ENCODE data around the gene MTCH1. TPM values are rescaled to one million over a fixed set of nuclear protein-coding genes. Genes with fewer than 3 reads are reported as not detected.

The MTCH1 gene
- total RNA-seq, 1 experiment from 2014 or later, result 84.4 TPM

- no peak overlapping the region for H3K4me2 ChIP-seq (ENCODE audit: low read depth, low read length, poor library complexity, severe bottlenecking)
- H4K20me1 ChIP-seq (ENCODE audit: insufficient read depth, low read depth, low read length), result peaks cover 53% of the 10 kb centered on the region
- H3K9ac ChIP-seq (ENCODE audit: low read length), result no peak overlapping the region
- H3K4me3 ChIP-seq (ENCODE audit: low read length), result no peak overlapping the region
- H3K9me3 ChIP-seq (ENCODE audit: low read length), result no peaks in the 10 kb centered on the region
- peaks cover 7% of the 10 kb centered on the region for H3K4me1 ChIP-seq (ENCODE audit: low read length)
- no peak for DNase-seq
- H3K79me2 ChIP-seq (ENCODE audit: low read length), result peaks cover 46% of the 10 kb centered on the region
- no peak overlapping the region for H3K27ac ChIP-seq (ENCODE audit: low read length)
- no peaks in the 10 kb centered on the region for H3K27me3 ChIP-seq (ENCODE audit: low read length)
- H3K36me3 ChIP-seq (ENCODE audit: insufficient read depth, low read length), result peaks cover 35% of the 10 kb centered on the region; the same call in 1 of the 2 replicates
- H2AFZ ChIP-seq (ENCODE audit: low read length), result no peak overlapping the region
- no peaks in the 10 kb centered on the region for H3K9me2 ChIP-seq (replicated peaks; ENCODE audit: insufficient read depth, low read length)
These were observed 7.3 kb downstream of the MTCH1 start for GRCh38 chr6:36978421-36979346.

GRCh38 chr6:36977470-36977941 is 8.5 kb downstream of the MTCH1 start:
- DNase-seq, result peak; percentile 85
- H3K36me3 ChIP-seq (ENCODE audit: insufficient read depth, low read length), result peaks cover 44% of the 10 kb centered on the region
- peaks cover 41% of the 10 kb centered on the region for H4K20me1 ChIP-seq (ENCODE audit: insufficient read depth, low read depth, low read length)
- H3K9ac ChIP-seq (ENCODE audit: low read length), result no peak overlapping the region
- no peak overlapping the region for H3K4me2 ChIP-seq (ENCODE audit: low read depth, low read length, poor library complexity, severe bottlenecking)
- no peaks in the 10 kb centered on the region for H3K9me3 ChIP-seq (ENCODE audit: low read length)
- no peak overlapping the region for H3K4me3 ChIP-seq (ENCODE audit: low read length)
- H2AFZ ChIP-seq (ENCODE audit: low read length), result no peak overlapping the region
- no peak overlapping the region for H3K27ac ChIP-seq (ENCODE audit: low read length)
- H3K27me3 ChIP-seq (ENCODE audit: low read length), result no peaks in the 10 kb centered on the region
- peaks cover 34% of the 10 kb centered on the region for H3K79me2 ChIP-seq (ENCODE audit: low read length)
- H3K4me1 ChIP-seq (ENCODE audit: low read length), result no peaks in the 10 kb centered on the region; the same call in 1 of the 2 replicates
- no peaks in the 10 kb centered on the region for H3K9me2 ChIP-seq (replicated peaks; ENCODE audit: insufficient read depth, low read length)

- Histone ChIP-seq H3K9me2 (replicated peaks; ENCODE audit: insufficient read depth, low read length) (no peaks in the 10 kb centered on the region), H2AFZ (ENCODE audit: low read length) (no peak overlapping the region), H3K9me3 (ENCODE audit: low read length) (no peaks in the 10 kb centered on the region), H3K4me3 (ENCODE audit: low read length) (no peak overlapping the region), H3K4me2 (ENCODE audit: low read depth, low read length, poor library complexity, severe bottlenecking) (no peak overlapping the region), H3K36me3 (ENCODE audit: insufficient read depth, low read length) (peaks cover 46% of the 10 kb centered on the region), H3K4me1 (ENCODE audit: low read length) (no peaks in the 10 kb centered on the region; the same call in 1 of the 2 replicates), H3K79me2 (ENCODE audit: low read length) (peaks cover 30% of the 10 kb centered on the region), H3K9ac (ENCODE audit: low read length) (no peak overlapping the region), H4K20me1 (ENCODE audit: insufficient read depth, low read depth, low read length) (peaks cover 38% of the 10 kb centered on the region), H3K27me3 (ENCODE audit: low read length) (no peaks in the 10 kb centered on the region), H3K27ac (ENCODE audit: low read length) (no peak overlapping the region)
- DNase-seq, result no peak
These were observed 9.1 kb downstream of the MTCH1 start for GRCh38 chr6:36976931-36977330.

- Histone ChIP-seq H3K36me3 (ENCODE audit: insufficient read depth, low read length) (peaks cover 50% of the 10 kb centered on the region), H4K20me1 (ENCODE audit: insufficient read depth, low read depth, low read length) (peaks cover 34% of the 10 kb centered on the region), H3K4me3 (ENCODE audit: low read length) (no peak overlapping the region), H3K4me2 (ENCODE audit: low read depth, low read length, poor library complexity, severe bottlenecking) (no peak overlapping the region), H3K9me3 (ENCODE audit: low read length) (no peaks in the 10 kb centered on the region), H3K27me3 (ENCODE audit: low read length) (no peaks in the 10 kb centered on the region), H3K9me2 (replicated peaks; ENCODE audit: insufficient read depth, low read length) (no peaks in the 10 kb centered on the region), H3K79me2 (ENCODE audit: low read length) (peaks cover 26% of the 10 kb centered on the region), H3K9ac (ENCODE audit: low read length) (no peak overlapping the region), H2AFZ (ENCODE audit: low read length) (no peak overlapping the region), H3K4me1 (ENCODE audit: low read length) (no peaks in the 10 kb centered on the region), H3K27ac (ENCODE audit: low read length) (no peak overlapping the region)
- DNase-seq, result no peak
These were observed 9.5 kb downstream of the MTCH1 start for GRCh38 chr6:36976509-36976908.

GRCh38 chr6:36976007-36976264 is 10.1 kb downstream of the MTCH1 start:
- Histone ChIP-seq H3K9me3 (ENCODE audit: low read length) (no peaks in the 10 kb centered on the region), H2AFZ (ENCODE audit: low read length) (no peak overlapping the region), H3K9ac (ENCODE audit: low read length) (no peak overlapping the region), H3K79me2 (ENCODE audit: low read length) (peaks cover 20% of the 10 kb centered on the region), H3K36me3 (ENCODE audit: insufficient read depth, low read length) (peaks cover 53% of the 10 kb centered on the region), H3K27ac (ENCODE audit: low read length) (no peak overlapping the region), H3K27me3 (ENCODE audit: low read length) (no peaks in the 10 kb centered on the region), H4K20me1 (ENCODE audit: insufficient read depth, low read depth, low read length) (peaks cover 28% of the 10 kb centered on the region), H3K4me3 (ENCODE audit: low read length) (no peak overlapping the region), H3K9me2 (replicated peaks; ENCODE audit: insufficient read depth, low read length) (no peaks in the 10 kb centered on the region), H3K4me2 (ENCODE audit: low read depth, low read length, poor library complexity, severe bottlenecking) (no peak overlapping the region), H3K4me1 (ENCODE audit: low read length) (no peaks in the 10 kb centered on the region)
- DNase-seq, result no peak

- Histone ChIP-seq H3K9me3 (ENCODE audit: low read length) (no peaks in the 10 kb centered on the region), H3K4me3 (ENCODE audit: low read length) (no peak overlapping the region), H2AFZ (ENCODE audit: low read length) (no peak overlapping the region), H3K9me2 (replicated peaks; ENCODE audit: insufficient read depth, low read length) (no peaks in the 10 kb centered on the region), H3K9ac (ENCODE audit: low read length) (no peak overlapping the region), H3K4me2 (ENCODE audit: low read depth, low read length, poor library complexity, severe bottlenecking) (no peak overlapping the region), H3K36me3 (ENCODE audit: insufficient read depth, low read length) (peaks cover 53% of the 10 kb centered on the region), H3K4me1 (ENCODE audit: low read length) (no peaks in the 10 kb centered on the region), H3K79me2 (ENCODE audit: low read length) (peaks cover 15% of the 10 kb centered on the region), H3K27me3 (ENCODE audit: low read length) (no peaks in the 10 kb centered on the region), H3K27ac (ENCODE audit: low read length) (no peak overlapping the region), H4K20me1 (ENCODE audit: insufficient read depth, low read depth, low read length) (peaks cover 24% of the 10 kb centered on the region)
- no peak for DNase-seq
These were observed 10.6 kb downstream of the MTCH1 start for GRCh38 chr6:36975231-36976006.

- H3K79me2 ChIP-seq (ENCODE audit: low read length), result no peaks in the 10 kb centered on the region
- peaks cover 65% of the 10 kb centered on the region for H3K36me3 ChIP-seq (ENCODE audit: insufficient read depth, low read length)
- H3K9me2 ChIP-seq (replicated peaks; ENCODE audit: insufficient read depth, low read length), result no peaks in the 10 kb centered on the region
- peaks cover 9% of the 10 kb centered on the region for H4K20me1 ChIP-seq (ENCODE audit: insufficient read depth, low read depth, low read length)
- H3K27ac ChIP-seq (ENCODE audit: low read length), result no peak overlapping the region
- no peaks in the 10 kb centered on the region for H3K9me3 ChIP-seq (ENCODE audit: low read length)
- no peaks in the 10 kb centered on the region for H3K4me1 ChIP-seq (ENCODE audit: low read length)
- H3K27me3 ChIP-seq (ENCODE audit: low read length), result no peaks in the 10 kb centered on the region
- H2AFZ ChIP-seq (ENCODE audit: low read length), result no peak overlapping the region
- H3K4me3 ChIP-seq (ENCODE audit: low read length), result no peak overlapping the region
- no peak for DNase-seq
- H3K4me2 ChIP-seq (ENCODE audit: low read depth, low read length, poor library complexity, severe bottlenecking), result no peak overlapping the region
- H3K9ac ChIP-seq (ENCODE audit: low read length), result no peak overlapping the region
These were observed 12.3 kb downstream of the MTCH1 start for GRCh38 chr6:36973647-36974046.

- no peak overlapping the region for H3K4me3 ChIP-seq (ENCODE audit: low read length)
These were observed 12.8 kb downstream of the MTCH1 start for GRCh38 chr6:36973190-36973589.

More at GRCh38 chr6:36973190-36973589, 12.8 kb downstream of the MTCH1 start:
- no peaks in the 10 kb centered on the region for H3K9me3 ChIP-seq (ENCODE audit: low read length)
- no peak overlapping the region for H3K4me2 ChIP-seq (ENCODE audit: low read depth, low read length, poor library complexity, severe bottlenecking)
- H4K20me1 ChIP-seq (ENCODE audit: insufficient read depth, low read depth, low read length), result peaks cover 9% of the 10 kb centered on the region
- H3K4me1 ChIP-seq (ENCODE audit: low read length), result no peaks in the 10 kb centered on the region
- DNase-seq, result no peak
- peaks cover 68% of the 10 kb centered on the region for H3K36me3 ChIP-seq (ENCODE audit: insufficient read depth, low read length)
- H2AFZ ChIP-seq (ENCODE audit: low read length), result no peak overlapping the region
- H3K9me2 ChIP-seq (replicated peaks; ENCODE audit: insufficient read depth, low read length), result no peaks in the 10 kb centered on the region
- no peaks in the 10 kb centered on the region for H3K27me3 ChIP-seq (ENCODE audit: low read length)
- H3K79me2 ChIP-seq (ENCODE audit: low read length), result no peaks in the 10 kb centered on the region
- no peak overlapping the region for H3K9ac ChIP-seq (ENCODE audit: low read length)
- no peak overlapping the region for H3K27ac ChIP-seq (ENCODE audit: low read length)

All from Karpas-422 (cell line).